Dendritic cell treated with granulocyte-macrophage colony-stimulating factor and Interleukin-4, amounts not matched to agents 40 ng/mL and 50 ng/mL, for 4 days (primary cell): Measurements from ENCODE around the gene WEE1.

Experiments used
- H3K27ac Mint-ChIP-seq: one replicate; pipeline ENCODE4 v1.8.0; 2022; ENCODE audit warnings: mild to moderate bottlenecking, mixed read lengths
- H3K27me3 Mint-ChIP-seq: one replicate; pipeline ENCODE4 v1.8.0; 2022; ENCODE audit warnings: mild to moderate bottlenecking, mixed read lengths
- H3K36me3 Mint-ChIP-seq: one replicate; pipeline ENCODE4 v1.8.0; 2022; ENCODE audit warnings: low read depth, mixed read lengths
- H3K4me1 Mint-ChIP-seq: one replicate; pipeline ENCODE4 v1.8.0; 2022; ENCODE audit warnings: low read depth, mixed read lengths
- H3K4me3 Mint-ChIP-seq: one replicate; pipeline ENCODE4 v1.8.0; 2022; ENCODE audit warnings: mild to moderate bottlenecking, moderate library complexity, mixed read lengths
- H3K9me3 Mint-ChIP-seq: one replicate; pipeline ENCODE4 v1.8.0; 2022; ENCODE audit warnings: mixed read lengths
- intact Hi-C: fragments of 100-400 bp; cut with micrococcal nuclease; formaldehyde crosslinking; loops from one replicate; pipeline ENCODE4 v1.15.0; 2022

WEE1 gene

GRCh38 chr11:9573052-9573774 is at the start of gene WEE1:
Gene WEE1 (plus strand): TSS chr11:9573670. CDS start chr11:9573934, 264 bp downstream.
- Mint-ChIP-seq H3K4me1 (peaks cover 16% of the 10 kb centered on the region), H3K36me3 (peaks cover 6% of the 10 kb centered on the region), H3K9me3 (no peaks in the 10 kb centered on the region), H3K4me3 (peak within 1 kb of the TSS; percentile 83), H3K27ac (peak within 1 kb of the TSS; percentile 64), H3K27me3 (peaks cover 13% of the 10 kb centered on the region)
- intact Hi-C loops: no loop called here

- no peaks in the 10 kb centered on the region for H3K9me3 Mint-ChIP-seq
Observed at GRCh38 chr11:9524001-9524400, 49.5 kb upstream of the WEE1 start.

GRCh38 chr11:9525116-9525515 is 48.4 kb upstream of the WEE1 start:
- intact Hi-C loops: no loop called here
- Mint-ChIP-seq H3K9me3 (no peaks in the 10 kb centered on the region), H3K27ac (no peak overlapping the region), H3K4me1 (no peaks in the 10 kb centered on the region), H3K27me3 (no peaks in the 10 kb centered on the region), H3K4me3 (no peak overlapping the region), H3K36me3 (peaks cover 77% of the 10 kb centered on the region)

More at GRCh38 chr11:9524001-9524400, 49.5 kb upstream of the WEE1 start:
- H3K36me3 Mint-ChIP-seq: peaks cover 79% of the 10 kb centered on the region
- no peaks in the 10 kb centered on the region for H3K27me3 Mint-ChIP-seq
- no peak overlapping the region for H3K27ac Mint-ChIP-seq
- no peak overlapping the region for H3K4me3 Mint-ChIP-seq
- intact Hi-C loops: no loop called here
- H3K4me1 Mint-ChIP-seq: no peaks in the 10 kb centered on the region

- intact Hi-C loops: no loop called here
- Mint-ChIP-seq H3K4me1 (no peaks in the 10 kb centered on the region), H3K27ac (no peak overlapping the region), H3K36me3 (peaks cover 59% of the 10 kb centered on the region), H3K9me3 (no peaks in the 10 kb centered on the region), H3K4me3 (no peak overlapping the region), H3K27me3 (no peaks in the 10 kb centered on the region)
Observed at GRCh38 chr11:9527481-9528135, 45.9 kb upstream of the WEE1 start.

- Mint-ChIP-seq H3K9me3 (no peaks in the 10 kb centered on the region), H3K27me3 (no peaks in the 10 kb centered on the region), H3K27ac (no peak overlapping the region), H3K4me3 (no peak overlapping the region), H3K36me3 (peaks cover 54% of the 10 kb centered on the region), H3K4me1 (no peaks in the 10 kb centered on the region)
- intact Hi-C loops: no loop called here
Observed at GRCh38 chr11:9528136-9528501, 45.4 kb upstream of the WEE1 start.

- H3K9me3 Mint-ChIP-seq: no peaks in the 10 kb centered on the region
- H3K4me3 Mint-ChIP-seq: no peak overlapping the region
- H3K36me3 Mint-ChIP-seq: peaks cover 50% of the 10 kb centered on the region
- no peaks in the 10 kb centered on the region for H3K4me1 Mint-ChIP-seq
- no peaks in the 10 kb centered on the region for H3K27me3 Mint-ChIP-seq
- no peak overlapping the region for H3K27ac Mint-ChIP-seq
- intact Hi-C loops: no loop called here
Observed at GRCh38 chr11:9528573-9529333, 44.7 kb upstream of the WEE1 start.

GRCh38 chr11:9529334-9529650 is 44.2 kb upstream of the WEE1 start:
- Mint-ChIP-seq H3K27ac (no peak overlapping the region), H3K4me3 (no peak overlapping the region), H3K9me3 (no peaks in the 10 kb centered on the region), H3K36me3 (peaks cover 47% of the 10 kb centered on the region), H3K4me1 (no peaks in the 10 kb centered on the region), H3K27me3 (no peaks in the 10 kb centered on the region)
- intact Hi-C loops: no loop called here

- Mint-ChIP-seq H3K27me3 (no peaks in the 10 kb centered on the region), H3K4me3 (no peak overlapping the region), H3K36me3 (peaks cover 38% of the 10 kb centered on the region), H3K9me3 (no peaks in the 10 kb centered on the region), H3K4me1 (no peaks in the 10 kb centered on the region), H3K27ac (no peak overlapping the region)
- intact Hi-C loops: no loop called here
Observed at GRCh38 chr11:9530020-9530621, 43.3 kb upstream of the WEE1 start.

GRCh38 chr11:9530901-9531625 is 42.4 kb upstream of the WEE1 start:
- H3K36me3 Mint-ChIP-seq: peaks cover 29% of the 10 kb centered on the region
- intact Hi-C loops: no loop called here
- no peaks in the 10 kb centered on the region for H3K4me1 Mint-ChIP-seq
- H3K4me3 Mint-ChIP-seq: no peak overlapping the region
- no peak overlapping the region for H3K27ac Mint-ChIP-seq
- no peaks in the 10 kb centered on the region for H3K9me3 Mint-ChIP-seq
- no peaks in the 10 kb centered on the region for H3K27me3 Mint-ChIP-seq

GRCh38 chr11:9533058-9533457 is 40.4 kb upstream of the WEE1 start:
- peaks cover 10% of the 10 kb centered on the region for H3K36me3 Mint-ChIP-seq
- H3K4me3 Mint-ChIP-seq: no peak overlapping the region
- intact Hi-C loops: no loop called here
- H3K27me3 Mint-ChIP-seq: no peaks in the 10 kb centered on the region
- H3K27ac Mint-ChIP-seq: no peak overlapping the region
- no peaks in the 10 kb centered on the region for H3K9me3 Mint-ChIP-seq
- H3K4me1 Mint-ChIP-seq: no peaks in the 10 kb centered on the region

GRCh38 chr11:9533736-9534473 is 39.6 kb upstream of the WEE1 start:
- Mint-ChIP-seq H3K36me3 (peaks cover 5% of the 10 kb centered on the region), H3K9me3 (no peaks in the 10 kb centered on the region), H3K27ac (no peak overlapping the region), H3K4me3 (no peak overlapping the region), H3K27me3 (no peaks in the 10 kb centered on the region), H3K4me1 (no peaks in the 10 kb centered on the region)
- intact Hi-C loops: no loop called here

- Mint-ChIP-seq H3K4me1 (no peaks in the 10 kb centered on the region), H3K27me3 (no peaks in the 10 kb centered on the region), H3K9me3 (no peaks in the 10 kb centered on the region), H3K4me3 (no peak overlapping the region), H3K27ac (no peak overlapping the region), H3K36me3 (no peaks in the 10 kb centered on the region)
- intact Hi-C loops: loop anchor here (1.0 to 5.0 kb wide), 2 partner anchors 78 to 212 kb away; no protein-coding TSS in a partner anchor
Observed at GRCh38 chr11:9535189-9535781, 38.2 kb upstream of the WEE1 start.

GRCh38 chr11:9538548-9538947 is 34.9 kb upstream of the WEE1 start:
- intact Hi-C loops: loop anchor here (5.0 kb wide), 1 partner anchor 209 kb away; no protein-coding TSS in a partner anchor

More at GRCh38 chr11:9538548-9538947, 34.9 kb upstream of the WEE1 start:
- Mint-ChIP-seq H3K27ac (no peak overlapping the region), H3K36me3 (no peaks in the 10 kb centered on the region), H3K4me3 (no peak overlapping the region), H3K9me3 (no peaks in the 10 kb centered on the region), H3K27me3 (no peaks in the 10 kb centered on the region), H3K4me1 (no peaks in the 10 kb centered on the region)
